ENCODE measurements around the gene DPM2. TPM values are rescaled to one million over a fixed set of nuclear protein-coding genes. Genes with fewer than 3 reads are reported as not detected.

DPM2 gene
- total RNA-seq, 1 donor from 2014 or later, result 9.1 TPM

- H3K27me3 ChIP-seq, result peaks cover 31% of the 10 kb centered on the region
Measured at GRCh38 chr9:127920794-127921193, 16.9 kb downstream of the DPM2 start.

GRCh38 chr9:127919253-127919815 is 18.3 kb downstream of the DPM2 start:
- H3K36me3 ChIP-seq, result no peaks in the 10 kb centered on the region
- H3F3A ChIP-seq (ENCODE audit: low read depth), result peaks cover 14% of the 10 kb centered on the region
- no peaks in the 10 kb centered on the region for H3K9me3 ChIP-seq (ENCODE audit: low read depth)
- Mint-ChIP-seq H3K27ac (no peak overlapping the region), H3K9me3 (no peaks in the 10 kb centered on the region), H3K4me3 (no peak overlapping the region), H3K4me1 (peaks cover 24% of the 10 kb centered on the region), H3K36me3 (no peaks in the 10 kb centered on the region), H3K27me3 (ENCODE audit: insufficient read depth, low read depth) (peaks cover 13% of the 10 kb centered on the region)
- no peak overlapping the region for H3K27ac ChIP-seq
- no peak overlapping the region for H3K4me2 ChIP-seq
- no peaks in the 10 kb centered on the region for H3K79me2 ChIP-seq (ENCODE audit: low read depth)
- no peak for DNase-seq (ENCODE audit: low spot score)
- no peaks in the 10 kb centered on the region for H4K20me1 ChIP-seq (ENCODE audit: low read depth)
- H3K4me3 ChIP-seq, result no peak overlapping the region
- H3K27me3 ChIP-seq, result peaks cover 37% of the 10 kb centered on the region
- H2AFZ ChIP-seq (replicated peaks), result no peak overlapping the region
- H3K4me1 ChIP-seq, result no peaks in the 10 kb centered on the region
- H3K9ac ChIP-seq, result no peak overlapping the region
- no peak for TF ChIP-seq CTCF (IDR thresholded peaks at IDR 0.05)

More at GRCh38 chr9:127920794-127921193, 16.9 kb downstream of the DPM2 start:
- H3K9me3 Mint-ChIP-seq, result no peaks in the 10 kb centered on the region
- no peak overlapping the region for H3K27ac ChIP-seq
- H3K36me3 Mint-ChIP-seq, result no peaks in the 10 kb centered on the region
- H3K4me1 Mint-ChIP-seq, result peaks cover 23% of the 10 kb centered on the region
- no peak overlapping the region for H2AFZ ChIP-seq (replicated peaks)
- H3K4me3 ChIP-seq, result no peak overlapping the region
- no peaks in the 10 kb centered on the region for H4K20me1 ChIP-seq (ENCODE audit: low read depth)
- no peak overlapping the region for H3K4me2 ChIP-seq
- H3K36me3 ChIP-seq, result no peaks in the 10 kb centered on the region
- no peaks in the 10 kb centered on the region for H3K79me2 ChIP-seq (ENCODE audit: low read depth)
- no peaks in the 10 kb centered on the region for H3K4me1 ChIP-seq
- no peak overlapping the region for H3K4me3 Mint-ChIP-seq
- peaks cover 15% of the 10 kb centered on the region for H3F3A ChIP-seq (ENCODE audit: low read depth)
- no peak overlapping the region for H3K9ac ChIP-seq
- H3K27ac Mint-ChIP-seq, result no peak overlapping the region
- no peaks in the 10 kb centered on the region for H3K9me3 ChIP-seq (ENCODE audit: low read depth)
- TF ChIP-seq EZH2phosphoT487 (IDR thresholded peaks at IDR 0.05) (no peak), EZH2 (IDR thresholded peaks at IDR 0.05) (no peak), CTCF (IDR thresholded peaks at IDR 0.05) (no peak)
- H3K27me3 Mint-ChIP-seq (ENCODE audit: insufficient read depth, low read depth), result peaks cover 20% of the 10 kb centered on the region
- no peak for DNase-seq (ENCODE audit: low spot score)

- H3K36me3 ChIP-seq, result no peaks in the 10 kb centered on the region
- TF ChIP-seq CTCF (IDR thresholded peaks at IDR 0.05) (peak; percentile 45), EZH2phosphoT487 (IDR thresholded peaks at IDR 0.05) (no peak)
- peak overlapping the region; percentile 26 for H3K27ac Mint-ChIP-seq
Measured at GRCh38 chr9:127918183-127919107, 19.2 kb downstream of the DPM2 start.

More at GRCh38 chr9:127918183-127919107, 19.2 kb downstream of the DPM2 start:
- no peak overlapping the region for H3K27ac ChIP-seq
- H3K4me3 Mint-ChIP-seq, result peak overlapping the region; percentile 46
- no peaks in the 10 kb centered on the region for H3K79me2 ChIP-seq (ENCODE audit: low read depth)
- no peak overlapping the region for H3K4me3 ChIP-seq
- peaks cover 14% of the 10 kb centered on the region for H3F3A ChIP-seq (ENCODE audit: low read depth)
- no peak overlapping the region for H2AFZ ChIP-seq (replicated peaks)
- peaks cover 24% of the 10 kb centered on the region for H3K4me1 Mint-ChIP-seq
- H4K20me1 ChIP-seq (ENCODE audit: low read depth), result no peaks in the 10 kb centered on the region
- DNase-seq (ENCODE audit: low spot score), result peak; percentile 53
- H3K27me3 Mint-ChIP-seq (ENCODE audit: insufficient read depth, low read depth), result peaks cover 13% of the 10 kb centered on the region
- H3K36me3 Mint-ChIP-seq, result no peaks in the 10 kb centered on the region
- H3K27me3 ChIP-seq, result peaks cover 37% of the 10 kb centered on the region
- no peaks in the 10 kb centered on the region for H3K9me3 ChIP-seq (ENCODE audit: low read depth)
- no peak overlapping the region for H3K9ac ChIP-seq
- no peaks in the 10 kb centered on the region for H3K9me3 Mint-ChIP-seq
- no peak overlapping the region for H3K4me2 ChIP-seq
- H3K4me1 ChIP-seq, result no peaks in the 10 kb centered on the region
